ENCODE measurements around the gene EIF4H. TPM values are rescaled to one million over a fixed set of nuclear protein-coding genes. Genes with fewer than 3 reads are reported as not detected.
"Not testable (repeated sequence)": the region's sequence is repeated elsewhere in the genome, so short reads cannot be mapped to it uniquely, and the experiment has no call there.

EIF4H gene
- total RNA-seq, 2 experiments from 2014 or later, result 240 to 264 TPM

GRCh38 chr7:74223711-74224510, 49.8 kb downstream of the EIF4H start:
- H3K36me3 Mint-ChIP-seq (ENCODE audit: low read depth), result peaks cover 13% of the 10 kb centered on the region
- peaks cover 10% of the 10 kb centered on the region for H3K4me1 Mint-ChIP-seq
- H3K27me3 Mint-ChIP-seq, result no peaks in the 10 kb centered on the region
- ChIA-PET CTCF (interaction anchor here (1.2 to 1.5 kb wide), 3 partner anchors 17 to 177 kb away, joined by 3 to 6 read pairs (median 3); no protein-coding TSS in a partner anchor), POLR2A (no interaction called here)
- H3K9me3 Mint-ChIP-seq, result no peaks in the 10 kb centered on the region
- no peak overlapping the region for H3K27ac Mint-ChIP-seq
- DNase-seq, result no peak
- H3K4me3 Mint-ChIP-seq, result no peak overlapping the region

GRCh38 chr7:74224511-74224832, 50.3 kb downstream of the EIF4H start:
- CTCF ChIA-PET, result no interaction called here
- no peak for DNase-seq
- H3K4me1 Mint-ChIP-seq, result peaks cover 10% of the 10 kb centered on the region
- peaks cover 17% of the 10 kb centered on the region for H3K36me3 Mint-ChIP-seq (ENCODE audit: low read depth)
- H3K9me3 Mint-ChIP-seq, result no peaks in the 10 kb centered on the region
- no peak overlapping the region for H3K27ac Mint-ChIP-seq
- no peak overlapping the region for H3K4me3 Mint-ChIP-seq
- POLR2A ChIA-PET, result no interaction called here
- no peaks in the 10 kb centered on the region for H3K27me3 Mint-ChIP-seq

GRCh38 chr7:74224907-74225306, 50.8 kb downstream of the EIF4H start:
- CTCF ChIA-PET, H3K9me3 Mint-ChIP-seq, H3K4me3 Mint-ChIP-seq, H3K27me3 Mint-ChIP-seq, DNase-seq, H3K4me1 Mint-ChIP-seq, POLR2A ChIA-PET, H3K27ac Mint-ChIP-seq: not testable (repeated sequence)
- H3K36me3 Mint-ChIP-seq (ENCODE audit: low read depth), result peaks cover 18% of the 10 kb centered on the region

GRCh38 chr7:74225400-74225799, 51.2 kb downstream of the EIF4H start:
- no peak overlapping the region for H3K27ac Mint-ChIP-seq
- ChIA-PET CTCF (no interaction called here), POLR2A (no interaction called here)
- H3K27me3 Mint-ChIP-seq, result no peaks in the 10 kb centered on the region
- H3K4me1 Mint-ChIP-seq, result peaks cover 10% of the 10 kb centered on the region
- no peak for DNase-seq
- H3K36me3 Mint-ChIP-seq (ENCODE audit: low read depth), result peaks cover 18% of the 10 kb centered on the region
- H3K9me3 Mint-ChIP-seq, result no peaks in the 10 kb centered on the region
- H3K4me3 Mint-ChIP-seq, result no peak overlapping the region

- Mint-ChIP-seq H3K27ac (peak overlapping the region; percentile 83), H3K4me3 (no peak overlapping the region), H3K9me3 (no peaks in the 10 kb centered on the region), H3K36me3 (ENCODE audit: low read depth) (peaks cover 25% of the 10 kb centered on the region), H3K4me1 (peaks cover 14% of the 10 kb centered on the region), H3K27me3 (no peaks in the 10 kb centered on the region)
- ChIA-PET CTCF (interaction anchor here (0.6 to 1.9 kb wide), 4 partner anchors 8 to 1503 kb away, joined by 3 to 5 read pairs (median 4); no protein-coding TSS in a partner anchor), POLR2A (no interaction called here)
- DNase-seq, result no peak
Observed at GRCh38 chr7:74226633-74227032, 52.5 kb downstream of the EIF4H start.

GRCh38 chr7:74228951-74229900, 55.1 kb downstream of the EIF4H start:
- no peaks in the 10 kb centered on the region for H3K27me3 Mint-ChIP-seq
- H3K36me3 Mint-ChIP-seq (ENCODE audit: low read depth), result peaks cover 34% of the 10 kb centered on the region
- CTCF ChIA-PET, result interaction anchor here (0.6 to 2.0 kb wide), 3 partner anchors 21 to 33 kb away, joined by 3 to 9 read pairs (median 3); no protein-coding TSS in a partner anchor

DNA sequence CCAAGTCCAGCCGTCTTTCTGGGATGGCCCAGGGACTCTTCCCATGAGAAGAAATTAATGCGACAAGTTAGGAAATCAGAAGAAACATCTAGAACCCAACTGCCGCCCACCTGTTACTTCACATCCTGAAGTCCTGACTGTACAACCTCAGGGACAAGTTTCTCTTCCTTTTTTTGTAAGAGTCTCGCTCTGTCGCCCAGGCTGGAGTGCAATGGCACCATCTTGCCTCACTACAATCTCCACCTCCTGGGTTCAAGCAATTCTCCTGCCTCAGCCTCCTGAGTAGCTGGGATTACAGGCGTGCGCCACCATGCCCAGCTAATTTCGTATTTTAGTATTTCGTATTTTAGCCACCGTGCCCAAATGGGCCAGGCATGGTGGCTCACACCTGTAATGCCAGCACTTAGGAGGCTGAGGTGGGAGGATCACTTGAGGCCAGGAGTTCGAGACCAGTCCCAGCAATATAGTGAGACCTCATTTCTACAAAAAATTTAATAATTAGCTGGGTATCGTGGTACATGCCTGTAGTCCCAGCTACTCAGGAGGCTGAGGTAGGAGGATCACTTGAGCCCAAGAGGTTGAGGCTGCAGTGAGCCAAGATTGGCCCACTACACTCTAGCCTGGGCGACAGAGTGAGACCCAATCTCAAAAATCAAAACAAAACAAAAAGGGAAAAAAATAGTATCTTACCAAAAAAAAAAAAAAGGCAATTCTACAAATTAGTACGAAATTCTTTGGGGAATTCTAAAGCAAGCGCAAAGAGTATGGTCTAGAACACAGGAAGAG, 56.5 kb downstream of the EIF4H start:
- H3K9me3 Mint-ChIP-seq, result no peaks in the 10 kb centered on the region
- no peak overlapping the region for H3K27ac Mint-ChIP-seq
- peaks cover 19% of the 10 kb centered on the region for H3K4me1 Mint-ChIP-seq
- H3K4me3 Mint-ChIP-seq, result no peak overlapping the region
- H3K27me3 Mint-ChIP-seq, result no peaks in the 10 kb centered on the region
- H3K36me3 Mint-ChIP-seq (ENCODE audit: low read depth), result peaks cover 40% of the 10 kb centered on the region
- no peak for DNase-seq
- ChIA-PET CTCF (interaction anchor here (0.8 to 2.0 kb wide), 5 partner anchors 10 to 24 kb away, joined by 3 to 9 read pairs (median 3); partner anchors contain the start of gene RFC2), POLR2A (interaction anchor here (0.9 kb wide), 1 partner anchor 18 kb away, joined by 4 read pairs; no protein-coding TSS in a partner anchor)

More at GRCh38 chr7:74228951-74229900, 55.1 kb downstream of the EIF4H start:
- DNase-seq, result no peak
- POLR2A ChIA-PET, result no interaction called here
- Mint-ChIP-seq H3K27ac (no peak overlapping the region), H3K4me1 (peaks cover 14% of the 10 kb centered on the region), H3K9me3 (no peaks in the 10 kb centered on the region), H3K4me3 (no peak overlapping the region)

DNA sequence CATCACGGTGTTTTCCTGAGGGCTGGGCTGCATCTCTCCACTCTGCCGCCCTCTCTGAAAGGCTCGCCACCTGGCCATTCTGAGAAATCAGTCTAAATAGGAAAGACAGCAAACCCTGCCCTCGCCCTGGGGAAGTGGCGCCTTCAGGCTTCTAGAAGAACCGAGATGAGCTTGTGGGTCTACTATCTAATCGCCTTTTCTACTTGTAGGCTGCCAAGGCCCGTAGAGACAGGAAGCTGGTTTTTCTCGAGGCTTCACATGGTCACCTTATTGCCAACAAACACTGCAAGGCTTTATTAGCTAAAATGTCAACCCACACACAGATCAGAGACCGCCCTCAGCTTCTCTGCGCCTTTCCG, 57.1 kb downstream of the EIF4H start:
- Mint-ChIP-seq H3K4me1 (peaks cover 22% of the 10 kb centered on the region), H3K9me3 (no peaks in the 10 kb centered on the region), H3K4me3 (no peak overlapping the region), H3K36me3 (ENCODE audit: low read depth) (peaks cover 39% of the 10 kb centered on the region), H3K27me3 (no peaks in the 10 kb centered on the region), H3K27ac (no peak overlapping the region)
- no peak for DNase-seq
- POLR2A ChIA-PET, result interaction anchor here (0.9 kb wide), 1 partner anchor 17 kb away, joined by 4 read pairs; no protein-coding TSS in a partner anchor
- CTCF ChIA-PET, result interaction anchor here (1.0 to 1.5 kb wide), 3 partner anchors 8 to 24 kb away, joined by 3 to 4 read pairs (median 3); partner anchors contain the start of gene RFC2

DNA sequence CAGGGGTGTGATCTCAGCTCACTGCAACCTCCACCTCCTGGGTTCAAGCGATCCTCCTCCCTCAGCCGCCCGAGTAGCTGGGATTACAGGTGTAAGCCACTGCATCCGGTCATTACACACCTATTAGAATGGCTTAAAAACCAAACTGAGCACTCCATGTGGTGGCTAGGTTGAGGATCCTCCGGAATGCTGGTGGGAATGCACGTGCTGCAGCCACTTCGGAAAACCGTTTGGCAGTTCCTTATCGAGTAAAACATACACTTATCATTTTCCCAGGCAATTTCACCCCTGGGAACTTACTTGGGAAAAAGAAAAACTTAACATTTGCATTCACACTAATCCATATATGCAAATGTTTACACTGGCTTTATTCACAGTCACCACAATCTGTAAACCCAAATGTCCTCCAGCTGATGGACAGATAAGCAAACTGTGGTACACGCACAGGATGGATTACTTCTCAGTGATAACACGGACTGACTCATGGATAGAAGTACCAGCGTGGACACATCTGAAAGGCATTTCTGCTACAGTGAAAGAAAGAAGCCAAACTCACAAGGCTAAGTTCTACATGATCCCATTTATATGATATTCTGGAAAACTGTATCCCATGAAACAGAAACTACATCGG, 59.6 kb downstream of the EIF4H start:
- Mint-ChIP-seq H3K27me3 (no peaks in the 10 kb centered on the region), H3K27ac (no peak overlapping the region), H3K4me3 (no peak overlapping the region), H3K36me3 (ENCODE audit: low read depth) (peaks cover 43% of the 10 kb centered on the region), H3K4me1 (peaks cover 30% of the 10 kb centered on the region), H3K9me3 (no peaks in the 10 kb centered on the region)
- no peak for DNase-seq
- CTCF ChIA-PET, result no interaction called here
- POLR2A ChIA-PET, result no interaction called here

DNA sequence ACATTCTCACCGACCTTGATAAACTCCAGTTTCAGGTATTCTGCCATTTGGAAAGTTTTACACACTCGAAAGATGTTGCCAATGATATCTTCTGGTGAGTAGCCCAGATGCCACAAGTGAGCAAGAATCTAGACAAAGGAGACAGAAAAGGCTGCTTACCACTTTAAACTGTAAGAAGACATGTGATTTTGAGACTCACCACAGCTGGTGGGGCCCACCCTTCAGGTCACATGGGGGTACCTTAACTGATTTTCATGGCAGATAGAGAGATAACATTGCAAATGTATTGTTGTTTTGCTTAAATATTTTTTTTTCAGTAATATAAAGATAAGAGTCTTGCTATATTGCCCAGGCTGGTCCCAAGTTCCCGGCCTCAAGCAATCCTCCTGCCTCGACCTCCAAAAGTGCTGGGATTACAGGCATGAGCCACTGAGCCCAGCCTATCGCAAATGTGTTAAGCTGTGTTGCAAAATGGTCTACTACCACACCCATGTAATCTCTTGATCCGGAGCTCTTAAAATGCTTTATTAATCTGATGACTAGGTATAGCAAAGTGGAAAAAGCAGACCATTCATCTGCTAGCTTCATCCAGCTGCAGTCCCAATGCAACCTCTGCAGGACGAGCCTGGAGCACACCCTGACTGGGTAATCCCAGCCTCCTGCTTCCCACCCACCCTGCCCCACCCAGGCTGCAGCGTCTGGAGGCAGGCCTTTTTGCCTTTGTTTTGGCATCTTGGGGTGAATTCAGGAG, 61.5 kb downstream of the EIF4H start:
- Mint-ChIP-seq H3K27ac (peak overlapping the region; percentile 66), H3K4me3 (no peak overlapping the region), H3K9me3 (no peaks in the 10 kb centered on the region), H3K4me1 (peaks cover 30% of the 10 kb centered on the region), H3K36me3 (ENCODE audit: low read depth) (peaks cover 45% of the 10 kb centered on the region), H3K27me3 (no peaks in the 10 kb centered on the region)
- CTCF ChIA-PET, result interaction anchor here (1.1 to 1.5 kb wide), 2 partner anchors 29 to 174 kb away, joined by 3 to 7 read pairs; no protein-coding TSS in a partner anchor
- POLR2A ChIA-PET, result interaction anchor here (0.6 kb wide), 1 partner anchor 484 kb away, joined by 3 read pairs; no protein-coding TSS in a partner anchor
- DNase-seq, result no peak

DNA sequence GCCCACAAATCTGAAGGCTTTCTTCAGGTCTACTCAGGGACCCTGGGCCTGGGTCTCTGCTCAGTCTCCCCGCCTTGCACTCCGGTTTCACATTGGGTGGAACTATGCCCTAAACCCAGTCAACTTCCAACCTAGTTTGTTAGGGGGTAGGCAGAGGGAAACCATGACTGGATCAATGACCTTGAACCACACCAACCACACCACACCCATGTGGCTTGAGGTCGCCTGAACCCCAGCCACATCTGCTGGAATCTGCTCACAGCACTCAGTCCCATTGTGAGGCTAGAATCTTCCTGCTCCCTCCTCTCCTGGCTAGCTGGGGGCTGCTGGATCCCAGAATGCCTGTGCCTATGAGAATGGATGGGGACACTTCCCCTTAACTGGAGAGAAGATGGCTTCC, 62.1 kb downstream of the EIF4H start:
- peaks cover 42% of the 10 kb centered on the region for H3K36me3 Mint-ChIP-seq (ENCODE audit: low read depth)
- DNase-seq, result peak; percentile 50
- ChIA-PET CTCF (interaction anchor here (0.5 to 1.5 kb wide), 4 partner anchors 8 to 173 kb away, joined by 3 to 8 read pairs (median 5); no protein-coding TSS in a partner anchor), POLR2A (interaction anchor here (0.6 kb wide), 1 partner anchor 485 kb away, joined by 3 read pairs; no protein-coding TSS in a partner anchor)
- H3K4me3 Mint-ChIP-seq, result no peak overlapping the region
- H3K4me1 Mint-ChIP-seq, result peaks cover 26% of the 10 kb centered on the region
- peak overlapping the region; percentile 66 for H3K27ac Mint-ChIP-seq
- no peaks in the 10 kb centered on the region for H3K27me3 Mint-ChIP-seq
- no peaks in the 10 kb centered on the region for H3K9me3 Mint-ChIP-seq

All from activated CD4-positive, alpha-beta T cell treated with anti-CD3 and anti-CD28 coated beads, Interleukin-2, amount 10 ng/mL, durations not matched to agents 7 days and 5 days (primary cell).